Liver (tissue), 3 donors: ENCODE measurements around the gene LDLRAD3.

ENCODE experiments used
- NR2F2 ChIP-seq: IDR thresholded peaks from 2 replicates; pipeline ENCODE4 v1.6.1; 2016; ENCODE audit warnings: antibody characterized with exemption
- RAD21 ChIP-seq, 2 donors: IDR thresholded peaks; 2 replicates each; pipeline ENCODE4 v1.6.1; 2016; ENCODE audit warnings: antibody characterized with exemption in 2 of 2, mild to moderate bottlenecking in 2 of 2
- YY1 ChIP-seq: IDR thresholded peaks from 2 replicates; pipeline ENCODE4 v1.6.1; 2016; ENCODE audit warnings: antibody characterized with exemption, mild to moderate bottlenecking
- TF ChIP-seq, protein P1 (sequence below): fragments of 150-350 bp; IDR thresholded peaks from 2 replicates; pipeline ENCODE4 v1.5.1; 2017; ENCODE audit warnings: improper control_type of control experiment, low read depth, low read length; ENCODE audit not compliant: missing input control
- donor health status: healthy.
- donor health status: healthy.

DNA sequence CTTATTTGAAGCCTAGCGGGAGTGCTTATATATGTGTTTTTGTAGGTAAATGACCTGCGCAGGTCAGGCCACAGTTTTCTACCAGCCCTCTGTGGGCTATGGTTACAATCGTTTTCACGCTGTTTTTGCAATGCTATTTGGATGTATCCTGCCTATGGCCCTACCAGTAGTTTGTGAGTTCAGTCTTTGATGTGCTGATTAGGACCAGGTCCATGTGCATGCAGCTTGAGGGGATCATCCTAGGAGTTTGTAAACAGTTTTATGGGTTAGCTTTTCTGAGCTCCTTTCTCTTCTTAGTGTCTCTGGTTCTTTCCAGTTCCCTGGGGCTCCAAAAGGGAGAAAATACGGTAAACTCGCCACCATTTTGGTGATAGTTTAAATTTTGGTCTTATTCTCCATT is 142.5 kb downstream of the LDLRAD3 start:
- TF ChIP-seq, protein P1, sequence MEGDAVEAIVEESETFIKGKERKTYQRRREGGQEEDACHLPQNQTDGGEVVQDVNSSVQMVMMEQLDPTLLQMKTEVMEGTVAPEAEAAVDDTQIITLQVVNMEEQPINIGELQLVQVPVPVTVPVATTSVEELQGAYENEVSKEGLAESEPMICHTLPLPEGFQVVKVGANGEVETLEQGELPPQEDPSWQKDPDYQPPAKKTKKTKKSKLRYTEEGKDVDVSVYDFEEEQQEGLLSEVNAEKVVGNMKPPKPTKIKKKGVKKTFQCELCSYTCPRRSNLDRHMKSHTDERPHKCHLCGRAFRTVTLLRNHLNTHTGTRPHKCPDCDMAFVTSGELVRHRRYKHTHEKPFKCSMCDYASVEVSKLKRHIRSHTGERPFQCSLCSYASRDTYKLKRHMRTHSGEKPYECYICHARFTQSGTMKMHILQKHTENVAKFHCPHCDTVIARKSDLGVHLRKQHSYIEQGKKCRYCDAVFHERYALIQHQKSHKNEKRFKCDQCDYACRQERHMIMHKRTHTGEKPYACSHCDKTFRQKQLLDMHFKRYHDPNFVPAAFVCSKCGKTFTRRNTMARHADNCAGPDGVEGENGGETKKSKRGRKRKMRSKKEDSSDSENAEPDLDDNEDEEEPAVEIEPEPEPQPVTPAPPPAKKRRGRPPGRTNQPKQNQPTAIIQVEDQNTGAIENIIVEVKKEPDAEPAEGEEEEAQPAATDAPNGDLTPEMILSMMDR = no peak
- no peak for TF ChIP-seq NR2F2
- TF ChIP-seq RAD21 (IDR thresholded peaks at IDR 0.05) = no peak
- TF ChIP-seq YY1 = no peak
